ENCODE data around the gene HMG20A. TPM values are rescaled to one million over a fixed set of nuclear protein-coding genes. Genes with fewer than 3 reads are reported as not detected.

The HMG20A gene
- total RNA-seq, 4 donors from 2014 or later = 39.6 to 65.1 (median 49.7) TPM

- no peaks in the 10 kb centered on the region for H3K9me3 ChIP-seq
- no peak for DNase-seq (ENCODE audit: low spot score in 2 of 2)
- no peak for TF ChIP-seq CTCF (IDR thresholded peaks at IDR 0.05)
- no peak for TF ChIP-seq EP300 (IDR thresholded peaks at IDR 0.05)
- no peak for TF ChIP-seq POLR2A (IDR thresholded peaks at IDR 0.05)
- WGBS, 2 donors = 89 to 91% methylated on average over 7 of the region's 7 CpGs
- H3K36me3 ChIP-seq = no peaks in the 10 kb centered on the region
- H3K4me3 ChIP-seq = no peak overlapping the region
- no peaks in the 10 kb centered on the region for H3K27me3 ChIP-seq
- no peak overlapping the region for H3K27ac ChIP-seq
- H3K4me1 ChIP-seq = no peaks in the 10 kb centered on the region
Observed at GRCh38 chr15:77517579-77517978, 96.9 kb downstream of the HMG20A start.

GRCh38 chr15:77518458-77518857 lies 97.8 kb downstream of the HMG20A start:
- no peaks in the 10 kb centered on the region for H3K4me1 ChIP-seq
- no peak overlapping the region for H3K27ac ChIP-seq
- WGBS, 2 donors = 97 to 99% methylated on average over 6 of the region's 6 CpGs
- no peaks in the 10 kb centered on the region for H3K27me3 ChIP-seq
- DNase-seq (ENCODE audit: low spot score in 2 of 2) = no peak
- no peak overlapping the region for H3K4me3 ChIP-seq
- no peaks in the 10 kb centered on the region for H3K36me3 ChIP-seq
- H3K9me3 ChIP-seq = no peaks in the 10 kb centered on the region
- TF ChIP-seq EP300 (IDR thresholded peaks at IDR 0.05) = no peak
- TF ChIP-seq POLR2A (IDR thresholded peaks at IDR 0.05) = no peak
- no peak for TF ChIP-seq CTCF (IDR thresholded peaks at IDR 0.05)

GRCh38 chr15:77519540-77519939 lies 98.9 kb downstream of the HMG20A start:
- Histone ChIP-seq H3K4me3 (no peak overlapping the region), H3K4me1 (no peaks in the 10 kb centered on the region), H3K36me3 (no peaks in the 10 kb centered on the region), H3K27ac (no peak overlapping the region), H3K27me3 (no peaks in the 10 kb centered on the region), H3K9me3 (no peaks in the 10 kb centered on the region)
- 81 to 92% methylated on average over 3 of the region's 3 CpGs for WGBS, 2 donors
- TF ChIP-seq CTCF (IDR thresholded peaks at IDR 0.05) = no peak
- TF ChIP-seq EP300 (IDR thresholded peaks at IDR 0.05) = no peak
- TF ChIP-seq POLR2A (IDR thresholded peaks at IDR 0.05) = no peak
- DNase-seq (ENCODE audit: low spot score in 2 of 2) = no peak

- Histone ChIP-seq H3K27me3 (no peaks in the 10 kb centered on the region), H3K4me3 (no peak overlapping the region), H3K36me3 (no peaks in the 10 kb centered on the region), H3K27ac (no peak overlapping the region), H3K4me1 (no peaks in the 10 kb centered on the region), H3K9me3 (no peaks in the 10 kb centered on the region)
- DNase-seq (ENCODE audit: low spot score in 2 of 2) = no peak
- WGBS, 2 donors = 88% methylated on average over 6 of the region's 6 CpGs
- no peak for TF ChIP-seq POLR2A (IDR thresholded peaks at IDR 0.05)
- no peak for TF ChIP-seq EP300 (IDR thresholded peaks at IDR 0.05)
- TF ChIP-seq CTCF (IDR thresholded peaks at IDR 0.05) = no peak
Observed at GRCh38 chr15:77521206-77521605, 100.5 kb downstream of the HMG20A start.

- TF ChIP-seq POLR2A (IDR thresholded peaks at IDR 0.05) (no peak), EP300 (IDR thresholded peaks at IDR 0.05) (no peak), CTCF (IDR thresholded peaks at IDR 0.05) (no peak)
- DNase-seq (ENCODE audit: low spot score in 2 of 2) = no peak
Observed at GRCh38 chr15:77525400-77525811, 104.7 kb downstream of the HMG20A start.

More at GRCh38 chr15:77525400-77525811, 104.7 kb downstream of the HMG20A start:
- no peaks in the 10 kb centered on the region for H3K36me3 ChIP-seq
- H3K9me3 ChIP-seq = no peaks in the 10 kb centered on the region
- WGBS, 2 donors = 79 to 88% methylated on average over 6 of the region's 6 CpGs
- peaks cover 0 to 29% (median 9%) of the 10 kb centered on the region in 4 donors for H3K4me1 ChIP-seq
- no peak overlapping the region for H3K4me3 ChIP-seq
- no peak overlapping the region for H3K27ac ChIP-seq
- H3K27me3 ChIP-seq = no peaks in the 10 kb centered on the region
